K562 (cell line): ENCODE results near the gene SLC26A5. TPM values are rescaled to one million over a fixed set of nuclear protein-coding genes. Genes with fewer than 3 reads are reported as not detected.

Source experiments
- CTCFL ChIP-seq: IDR thresholded peaks from 2 replicates; pipeline ENCODE4 v1.6.1; 2011; ENCODE audit warnings: borderline replicate concordance, low read depth, mild to moderate bottlenecking, moderate library complexity, low read length; ENCODE audit not compliant: insufficient read depth, poor library complexity, severe bottlenecking
- E4F1 ChIP-seq: fragments of 250-450 bp; sonication (Bioruptor Pico); IDR thresholded peaks from 2 replicates; pipeline ENCODE4 v1.5.0; 2021; ENCODE audit warnings: mild to moderate bottlenecking, borderline replicate concordance
- FOXJ3 ChIP-seq: sonication (generic); formaldehyde crosslinking; IDR thresholded peaks from 2 replicates; pipeline ENCODE4 v1.4.0; 2020; ENCODE audit warnings: mild to moderate bottlenecking, missing genetic modification reagents
- NELFE ChIP-seq: IDR thresholded peaks from 2 replicates; pipeline ENCODE4 v1.6.1; 2011; ENCODE audit warnings: mild to moderate bottlenecking; ENCODE audit not compliant: insufficient read depth, insufficient read length
- POLR3A ChIP-seq: IDR thresholded peaks from 2 replicates; pipeline ENCODE4 v1.6.1; 2011; ENCODE audit warnings: borderline replicate concordance, mild to moderate bottlenecking, moderate library complexity; ENCODE audit not compliant: insufficient read length, insufficient read depth; ENCODE audit errors: extremely low read depth
- RCOR1 ChIP-seq, 2 experiments: IDR thresholded peaks; 2 replicates each; pipeline ENCODE4 v1.6.1; 2012; ENCODE audit warnings: low read depth in 2 of 2, low read length in 2 of 2, borderline replicate concordance in 1 of 2, improper control_type of control experiment in 1 of 2
- RNF2 ChIP-seq: sonication (generic); IDR thresholded peaks from 2 replicates; pipeline ENCODE4 v1.6.1; 2016
- RUNX1 ChIP-seq: sonication (generic); IDR thresholded peaks from 2 replicates; pipeline ENCODE4 v1.6.1; 2016; ENCODE audit warnings: antibody characterized with exemption, low read depth
- TFAP4 ChIP-seq: sonication (generic); formaldehyde crosslinking; IDR thresholded peaks from 2 replicates; pipeline ENCODE4 v1.8.0; 2022; ENCODE audit warnings: missing genetic modification reagents, mild to moderate bottlenecking, moderate library complexity, borderline replicate concordance
- ZBTB11 ChIP-seq, 3 experiments: fragments of 200-800 bp in 1 of 3; fragments of 250-450 bp in 1 of 3; fragments of 450-650 bp in 1 of 3; sonication (Bioruptor Pico) in 1 of 3; sonication (Bioruptor generic) in 1 of 3; formaldehyde crosslinking in 1 of 3; IDR thresholded peaks; 2 replicates each; pipeline versions ENCODE4 v1.6.1 to v1.8.0; 2016 to 2022; ENCODE audit warnings: mild to moderate bottlenecking in 2 of 3, missing genetic modification characterization in 2 of 3, missing compliant biosample characterization in 1 of 3, moderate library complexity in 1 of 3
- ZNF23 ChIP-seq: fragments of 250-450 bp; sonication (Bioruptor Pico); IDR thresholded peaks from 2 replicates; pipeline ENCODE4 v1.4.0; 2020; ENCODE audit warnings: mild to moderate bottlenecking
- ZNF395 ChIP-seq: fragments of 200-800 bp; sonication (Bioruptor generic); IDR thresholded peaks from 2 replicates; pipeline ENCODE4 v1.6.1; 2017; ENCODE audit warnings: missing genetic modification characterization, missing compliant biosample characterization
- ZNF431 ChIP-seq: sonication (generic); formaldehyde crosslinking; IDR thresholded peaks from 2 replicates; pipeline ENCODE4 v1.8.0; 2022; ENCODE audit warnings: mild to moderate bottlenecking, missing genetic modification reagents
- ZNF436 ChIP-seq: fragments of 250-450, 450-650 bp; sonication (Bioruptor Pico); formaldehyde crosslinking; IDR thresholded peaks from 2 replicates; pipeline ENCODE4 v1.7.0; 2020; ENCODE audit warnings: mild to moderate bottlenecking
- polyA plus RNA-seq, 8 experiments: library from polyadenylated mRNA; depleted of rRNA in 4 of 8; stranded (reverse) in 5 of 8; unstranded in 3 of 8; fragments of >200 nt; fragmentation: Nextera tagmentation in 2 of 8; fragmentation: Illumina TruSeq in 1 of 8; extraction: Ambion mirVana in 2 of 8; extraction: Trizol in 1 of 8; gene quantifications; 2 replicates each; pipeline versions ENCODE4 v1.2.1 to v1.2.3, GENCODE V29; 2011 to 2014; ENCODE audit warnings: inconsistent platforms in 1 of 8, missing spikeins in 1 of 8
- total RNA-seq, 7 experiments: library from RNA; depleted of rRNA in 6 of 7; stranded (reverse); fragments of >200 nt in 6 of 7; fragmentation: Illumina TruSeq in 2 of 7; extraction: Trizol in 2 of 7; gene quantifications; 2 replicates each; pipeline versions ENCODE4 v1.2.1 to v1.2.3, GENCODE V29; 2011 to 2021; ENCODE audit warnings: low replicate concordance in 1 of 7

The SLC26A5 gene
- total and polyA plus RNA-seq, 9 of the 15 experiments (the other 6 are each of a cell fraction or from before 2014, with no cell fraction given): not detected

GRCh38 chr7:103379270-103379975, 66.6 kb downstream of the SLC26A5 start (continued):
- TF ChIP-seq CTCFL (no peak), RNF2 (0 out of 2 replicates have a peak, but pooled peaks have one; percentile 0), TFAP4 (CRISPR knock-in tag) (no peak), ZNF436 (CRISPR knock-in tag) (no peak), ZNF395 (CRISPR knock-in tag) (no peak), RUNX1 (no peak), ZNF23 (CRISPR knock-in tag) (no peak), NELFE (no peak), E4F1 (no peak), FOXJ3 (CRISPR knock-in tag) (no peak), POLR3A (no peak), ZNF431 (CRISPR knock-in tag) (no peak), ZBTB11 (CRISPR knock-in tag; IDR thresholded peaks at IDR 0.05) (no peak), RCOR1 (IDR thresholded peaks at IDR 0.05; ENCODE audit: borderline replicate concordance in 1 of 2, low read depth in 2 of 2, low read length in 2 of 2) (no peak)
